ENCODE results near the gene TRAFD1. TPM values are rescaled to one million over a fixed set of nuclear protein-coding genes. Genes with fewer than 3 reads are reported as not detected.

Gene TRAFD1
- total and polyA plus RNA-seq, 2 of the 8 experiments (the other 6 are each of a cell fraction or from before 2014, with no cell fraction given): 18.1 to 33.1 TPM

- H3K79me1 ChIP-seq (ENCODE audit: low read depth, low read length): no peaks in the 10 kb centered on the region
- no peak overlapping the region for H2BK15ac ChIP-seq (ENCODE audit: low read length)
- no peak overlapping the region for H3K27ac ChIP-seq (ENCODE audit: low read depth, low read length)
- no peak overlapping the region for H3K4me3 ChIP-seq (ENCODE audit: extremely low read depth in 1 of 4, insufficient read depth in 2 of 4, low read depth in 3 of 4, low read length in 4 of 4)
- H2AFZ ChIP-seq (ENCODE audit: low read length): no peak overlapping the region
- no peak overlapping the region for H2AK5ac ChIP-seq (ENCODE audit: low read depth, low read length)
- H3K79me2 ChIP-seq (ENCODE audit: control insufficient read depth in 1 of 2, insufficient read depth in 2 of 2, low read length in 2 of 2): no peaks in the 10 kb centered on the region
- no peak overlapping the region for H2BK5ac ChIP-seq (ENCODE audit: low read depth, low read length)
- H3K4me2 ChIP-seq (ENCODE audit: insufficient read depth in 1 of 2, low read depth in 2 of 2, low read length in 2 of 2): no peak overlapping the region
- no peak overlapping the region for H4K91ac ChIP-seq (replicated peaks; ENCODE audit: insufficient read length, low read length)
- ChIA-PET CTCF (ENCODE audit: partially characterized antibody) (interaction anchor here (0.6 to 1.8 kb wide), 4 partner anchors 8 to 12 kb away, joined by 3 to 14 read pairs (median 4); no protein-coding TSS in a partner anchor), POLR2A (ENCODE audit: partially characterized antibody) (no interaction called here)
- no peak overlapping the region for H3K4ac ChIP-seq (replicated peaks; ENCODE audit: insufficient read length, low read depth, low read length)
- no peak overlapping the region for H4K8ac ChIP-seq (ENCODE audit: extremely low read depth, insufficient read depth, low read length)
- no peaks in the 10 kb centered on the region for H3K27me3 ChIP-seq (replicated peaks in 1 of 4; ENCODE audit: control insufficient read depth in 3 of 4, extremely low read depth in 1 of 4, insufficient read depth in 3 of 4, low read length in 3 of 4)
- peaks cover 5 to 13% (median 9%) of the 10 kb centered on the region in 4 experiments; a peak in 6 of 7 replicates for H3K4me1 ChIP-seq (replicated peaks in 1 of 4; ENCODE audit: control insufficient read depth in 3 of 4, insufficient read depth in 4 of 4, low read length in 3 of 4)
- no peak overlapping the region for H2BK12ac ChIP-seq (ENCODE audit: low read depth, low read length)
- no peak overlapping the region for H3K14ac ChIP-seq (ENCODE audit: insufficient read length)
- H3K9ac ChIP-seq (replicated peaks in 1 of 4; ENCODE audit: extremely low read depth in 1 of 4, low read depth in 3 of 4, low read length in 3 of 4): no peak overlapping the region
- no peak overlapping the region for H2BK20ac ChIP-seq (ENCODE audit: low read length)
- H4K20me1 ChIP-seq (replicated peaks in 1 of 2; ENCODE audit: control insufficient read depth in 1 of 2, insufficient read depth in 2 of 2, low read length in 2 of 2): no peaks in the 10 kb centered on the region
- DNase-seq (ENCODE audit: low read depth in 1 of 2, low spot score in 2 of 2): no peak
- no peak overlapping the region for H3K56ac ChIP-seq (replicated peaks; ENCODE audit: insufficient read length, low read depth, low read length)
- no peak overlapping the region for H2BK120ac ChIP-seq (replicated peaks; ENCODE audit: low read depth, low read length)
- peaks cover 4 to 28% (median 13%) of the 10 kb centered on the region in 4 experiments; a peak in 6 of 8 replicates for H3K36me3 ChIP-seq (ENCODE audit: control insufficient read depth in 2 of 4, insufficient read depth in 4 of 4, low read length in 3 of 4)
- H3K23ac ChIP-seq (ENCODE audit: insufficient read length): no peak overlapping the region
- no peak for FAIRE-seq
- 0 out of 2 replicates have a peak, but pooled peaks cover 2% of the 10 kb centered on the region for H3K23me2 ChIP-seq (ENCODE audit: low read depth, low read length)
- no peak overlapping the region for H4K5ac ChIP-seq (ENCODE audit: insufficient read length, low read depth, low read length)
- no peak overlapping the region for H3K18ac ChIP-seq (ENCODE audit: extremely low read depth, low read length)
- H3K9me3 ChIP-seq (ENCODE audit: insufficient read depth in 2 of 2, low read depth in 1 of 2, low read length in 1 of 2): no peaks in the 10 kb centered on the region
- 90% methylated on average over 9 of the region's 9 CpGs; no CpG with 5 or more reads in 1 of the 2 experiments for WGBS, 2 experiments (ENCODE audit: extremely low coverage in 1 of 2, insufficient coverage in 1 of 2, insufficient read length in 1 of 2, insufficient replicate concordance in 2 of 2, low coverage in 1 of 2, low lambda C conversion rate in 2 of 2, missing lambda C conversion rate in 1 of 2)
- TF ChIP-seq E2F6 (IDR thresholded peaks at IDR 0.05) (no peak), TCF12 (IDR thresholded peaks at IDR 0.05; ENCODE audit: low read depth, low read length) (no peak), ATF2 (IDR thresholded peaks at IDR 0.05; ENCODE audit: low read length) (no peak), SIRT6 (IDR thresholded peaks at IDR 0.05; ENCODE audit: low read length) (no peak), BACH1 (IDR thresholded peaks at IDR 0.05; ENCODE audit: low read length) (no peak), CBX8 (IDR thresholded peaks at IDR 0.05; ENCODE audit: borderline replicate concordance, low read depth, low read length) (no peak), KDM4A (IDR thresholded peaks at IDR 0.05; ENCODE audit: low read depth, low read length, severe bottlenecking) (no peak), MAFK (IDR thresholded peaks at IDR 0.05; ENCODE audit: low read depth, low read length) (no peak), CHD1 (IDR thresholded peaks at IDR 0.05; ENCODE audit: low read depth, low read length) (no peak), POLR2AphosphoS5 (IDR thresholded peaks at IDR 0.05; ENCODE audit: low read depth, low read length) (no peak), SUZ12 (IDR thresholded peaks at IDR 0.05; ENCODE audit: low read length) (no peak)
Observed at GRCh38 chr12:112188130-112188830, 62.9 kb downstream of the TRAFD1 start.

Data from H1 (cell line).